K562 (cell line): ENCODE measurements around the gene TSEN34. TPM values are rescaled to one million over a fixed set of nuclear protein-coding genes. Genes with fewer than 3 reads are reported as not detected.
A peak's percentile ranks its signal among the peaks of the same experiment; 100 is the strongest.

Experiments used
- ARID3A ChIP-seq: IDR thresholded peaks from 2 replicates; pipeline ENCODE4 v1.6.1; 2012; ENCODE audit warnings: low read depth, low read length, improper control_type of control experiment, borderline replicate concordance
- ARNT ChIP-seq, 2 experiments: fragments of 450-650 bp; IDR thresholded peaks; 2 replicates each; pipeline ENCODE4 v1.6.1; 2016; ENCODE audit warnings: mild to moderate bottlenecking in 1 of 2
- CHD7 ChIP-seq: fragments of 200-600 bp; sonication (generic); IDR thresholded peaks from one replicate; pipeline ENCODE4 v1.6.1; 2012; ENCODE audit warnings: mild to moderate bottlenecking, low read depth, low read length, inconsistent platforms
- CTCF ChIP-seq, 3 experiments: IDR thresholded peaks in 2 of 3; conservative IDR thresholded peaks in 1 of 3; 2 replicates each; pipeline ENCODE4 v1.5.1; 2011 to 2012; ENCODE audit warnings: low read length in 3 of 3, mild to moderate bottlenecking in 3 of 3, control low read depth in 2 of 3, improper control_type of control experiment in 1 of 3, inconsistent platforms in 1 of 3, low read depth in 1 of 3, mixed read lengths in 1 of 3, moderate library complexity in 1 of 3; ENCODE audit not compliant: insufficient read depth in 2 of 3
- ETV5 ChIP-seq: sonication (generic); formaldehyde crosslinking; IDR thresholded peaks from 2 replicates; pipeline ENCODE4 v1.4.0; 2020; ENCODE audit warnings: low read depth, mild to moderate bottlenecking, missing genetic modification reagents
- SIX5 ChIP-seq, 2 experiments: IDR thresholded peaks; 2 replicates each; pipeline ENCODE4 v1.6.1; 2011; ENCODE audit warnings: low read length in 2 of 2, borderline replicate concordance in 1 of 2, low read depth in 1 of 2, mild to moderate bottlenecking in 1 of 2, moderate library complexity in 1 of 2; ENCODE audit not compliant: insufficient read depth in 1 of 2
- TSC22D4 ChIP-seq: fragments of 450-650 bp; IDR thresholded peaks from 2 replicates; pipeline ENCODE4 v1.6.1; 2016; ENCODE audit warnings: missing genetic modification characterization, missing biosample characterization, control low read depth
- ZBTB17 ChIP-seq: fragments of 450-650 bp; formaldehyde crosslinking; IDR thresholded peaks from 2 replicates; pipeline ENCODE4 v1.4.0; 2020; ENCODE audit warnings: mild to moderate bottlenecking
- ZNF584 ChIP-seq: fragments of 200-800 bp; sonication (Bioruptor generic); IDR thresholded peaks from 2 replicates; pipeline ENCODE4 v1.6.1; 2016; ENCODE audit warnings: low read depth, mild to moderate bottlenecking, missing genetic modification characterization, missing compliant biosample characterization
- ZNF785 ChIP-seq: fragments of 250-450 bp; sonication (Bioruptor Pico); IDR thresholded peaks from 2 replicates; pipeline ENCODE4 v1.4.0; 2020; ENCODE audit warnings: mild to moderate bottlenecking
- polyA plus RNA-seq, 8 experiments: library from polyadenylated mRNA; depleted of rRNA in 4 of 8; stranded (reverse) in 5 of 8; unstranded in 3 of 8; fragments of >200 nt; fragmentation: Nextera tagmentation in 2 of 8; fragmentation: Illumina TruSeq in 1 of 8; extraction: Ambion mirVana in 2 of 8; extraction: Trizol in 1 of 8; gene quantifications; 2 replicates each; pipeline versions ENCODE4 v1.2.1 to v1.2.3, GENCODE V29; 2011 to 2014; ENCODE audit warnings: inconsistent platforms in 1 of 8, missing spikeins in 1 of 8
- total RNA-seq, 7 experiments: library from RNA; depleted of rRNA in 6 of 7; stranded (reverse); fragments of >200 nt in 6 of 7; fragmentation: Illumina TruSeq in 2 of 7; extraction: Trizol in 2 of 7; gene quantifications; 2 replicates each; pipeline versions ENCODE4 v1.2.1 to v1.2.3, GENCODE V29; 2011 to 2021; ENCODE audit warnings: low replicate concordance in 1 of 7

The TSEN34 gene
- total and polyA plus RNA-seq, 9 of the 15 experiments (the other 6 are each of a cell fraction or from before 2014, with no cell fraction given), result 3.1 to 57.6 (median 29.5) TPM

DNA sequence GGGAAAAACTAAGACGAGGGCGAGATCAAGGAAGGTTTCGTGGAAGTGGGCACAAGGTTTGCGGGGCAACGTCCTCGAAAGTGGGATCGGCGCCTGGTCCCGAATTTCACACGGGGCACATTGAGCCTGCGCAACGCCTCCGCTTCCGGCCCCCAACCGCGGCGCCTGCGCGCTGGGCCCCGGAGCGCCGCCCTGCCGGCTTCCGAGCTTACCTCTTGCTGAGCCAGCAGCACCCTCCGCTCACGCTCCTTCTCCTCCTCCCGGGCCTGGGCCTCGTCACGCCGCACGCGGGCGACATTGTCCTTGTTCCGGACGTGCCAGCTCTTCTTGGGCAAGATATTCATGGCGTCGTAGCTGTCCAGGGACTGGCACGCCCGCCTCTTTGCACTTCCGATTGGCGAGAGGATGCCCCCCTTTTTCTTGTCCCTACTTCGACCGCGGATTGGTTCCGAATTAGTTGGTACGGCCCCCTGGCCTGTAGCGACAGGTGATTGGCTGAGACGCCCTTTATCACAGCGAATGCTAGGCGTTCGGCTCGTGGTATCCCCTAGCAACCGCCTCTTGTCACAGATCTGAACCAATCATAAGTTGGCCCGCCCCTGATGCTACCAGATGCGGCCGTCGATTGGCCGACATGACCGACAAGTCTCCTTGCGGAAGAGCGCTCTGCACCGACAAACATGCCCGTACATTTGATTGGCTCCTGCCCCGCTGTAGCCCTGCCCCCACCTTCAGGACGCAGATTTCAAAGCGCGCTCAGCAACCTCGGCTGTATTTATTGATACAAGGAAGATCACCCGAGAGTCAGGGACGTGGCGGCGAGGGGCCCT, 31.5 kb upstream of the TSEN34 start, which contains the start of gene LENG1 (continued):
- TF ChIP-seq CHD7 (no peak), ZNF785 (CRISPR knock-in tag) (no peak), CTCF (IDR thresholded peaks at IDR 0.05 in 2 of 3, conservative IDR thresholded peaks at IDR 0.05 in 1 of 3; ENCODE audit: insufficient read depth in 2 of 3, low read depth in 1 of 3, low read length in 3 of 3) (peak; percentile 40 to 52 (median 45)), ZBTB17 (CRISPR knock-in tag) (no peak), ETV5 (CRISPR knock-in tag) (peak; percentile 88), ARID3A (peak; percentile 42; the same call in 1 of the 2 replicates), ARNT (IDR thresholded peaks at IDR 0.05) (no peak; a peak in 1 of 4 replicates), SIX5 (IDR thresholded peaks at IDR 0.05; ENCODE audit: borderline replicate concordance in 1 of 2, insufficient read depth in 1 of 2, low read depth in 1 of 2, low read length in 2 of 2) (no peak), ZNF584 (CRISPR knock-in tag) (no peak), TSC22D4 (tag) (no peak)
